Endodermal cell (in vitro differentiated cells): Measurements from ENCODE around the gene LMTK2. TPM values are rescaled to one million over a fixed set of nuclear protein-coding genes. Genes with fewer than 3 reads are reported as not detected.

Source experiments
- DNase-seq: peaks from one replicate; pipeline ENCODE4 v3.0.0-alpha.2; 2017
- H3K27ac ChIP-seq: 2 replicates; pipeline ENCODE4 v1.5.1; 2013; ENCODE audit warnings: mild to moderate bottlenecking, low read depth, low read length, moderate library complexity
- H3K27me3 ChIP-seq: 2 replicates; pipeline ENCODE4 v1.6.1; 2013; ENCODE audit warnings: mild to moderate bottlenecking, low read length, moderate library complexity; ENCODE audit not compliant: insufficient read depth, control insufficient read depth, poor library complexity, severe bottlenecking
- H3K36me3 ChIP-seq: 2 replicates; pipeline ENCODE4 v1.7.0; 2013; ENCODE audit warnings: mild to moderate bottlenecking, low read length, moderate library complexity; ENCODE audit not compliant: control insufficient read depth, insufficient read depth
- H3K4me1 ChIP-seq: one replicate; pipeline ENCODE4 v1.7.0; 2013; ENCODE audit warnings: low read length; ENCODE audit not compliant: control insufficient read depth, insufficient read depth
- H3K4me3 ChIP-seq: 2 replicates; pipeline ENCODE4 v1.5.1; 2013; ENCODE audit warnings: mild to moderate bottlenecking, low read length, moderate library complexity
- H3K9ac ChIP-seq: 2 replicates; pipeline ENCODE4 v1.6.1; 2013; ENCODE audit warnings: mild to moderate bottlenecking, low read length, moderate library complexity; ENCODE audit not compliant: poor library complexity, severe bottlenecking; ENCODE audit errors: extremely low read depth
- H3K9me3 ChIP-seq: 2 replicates; pipeline ENCODE4 v1.6.1; 2013; ENCODE audit warnings: mild to moderate bottlenecking, low read length, moderate library complexity; ENCODE audit not compliant: control insufficient read depth
- H3K27ac Mint-ChIP-seq: 2 replicates; pipeline ENCODE4 v1.8.0; 2020; ENCODE audit warnings: mixed read lengths
- H3K27me3 Mint-ChIP-seq: 2 replicates; pipeline ENCODE4 v1.8.0; 2021; ENCODE audit warnings: mild to moderate bottlenecking, mixed read lengths; ENCODE audit not compliant: insufficient read depth
- H3K36me3 Mint-ChIP-seq: 2 replicates; pipeline ENCODE4 v1.8.0; 2020; ENCODE audit warnings: low read depth, mixed read lengths
- H3K4me1 Mint-ChIP-seq: 2 replicates; pipeline ENCODE4 v1.8.0; 2020; ENCODE audit warnings: mixed read lengths
- H3K4me3 Mint-ChIP-seq: 2 replicates; pipeline ENCODE4 v1.8.0; 2020; ENCODE audit warnings: mild to moderate bottlenecking, moderate library complexity, mixed read lengths
- H3K9me3 Mint-ChIP-seq: 2 replicates; pipeline ENCODE4 v1.8.0; 2020; ENCODE audit warnings: mild to moderate bottlenecking, mixed read lengths
- CTCF ChIP-seq: fragments of 200-600 bp; sonication (generic); conservative IDR thresholded peaks from 2 replicates; pipeline ENCODE4 v1.5.0; 2021; ENCODE audit warnings: antibody characterized with exemption, mild to moderate bottlenecking
- WGBS, 2 experiments: methylation state at CpG; one replicate each; pipeline versions ENCODE4 v1.1.5 to v1.1.7; 2013; ENCODE audit warnings: missing lambda C conversion rate in 2 of 2, mixed read lengths in 1 of 2; ENCODE audit not compliant: insufficient coverage in 1 of 2, insufficient read length in 1 of 2; 5-methylcytosine and 5-hydroxymethylcytosine counted together
- total RNA-seq, 2 donors: library from RNA; stranded (reverse); fragmentation: NEBNext Ultra II Directional in 1 of 2; extraction: Animal tissue kit (Norgen Biotek cat#: 25700) in 1 of 2; gene quantifications; 2 replicates in 1 of 2; 3 replicates in 1 of 2; pipeline ENCODE4 v1.2.1, GENCODE V29; 2021

The LMTK2 gene
- total RNA-seq, 2 donors from 2014 or later, result 23.5 to 25.6 TPM

- H3K4me1 ChIP-seq, result no peaks in the 10 kb centered on the region
- 92 to 96% methylated on average over 3 to 4 of the region's 4 CpGs for WGBS, 2 experiments
- Mint-ChIP-seq H3K4me3 (no peak overlapping the region), H3K27me3 (no peaks in the 10 kb centered on the region), H3K36me3 (peaks cover 8% of the 10 kb centered on the region), H3K9me3 (no peaks in the 10 kb centered on the region), H3K27ac (no peak overlapping the region), H3K4me1 (peaks cover 3% of the 10 kb centered on the region)
- H3K36me3 ChIP-seq, result no peaks in the 10 kb centered on the region
- no peak for TF ChIP-seq CTCF
- H3K9ac ChIP-seq, result no peak overlapping the region
- H3K27ac ChIP-seq, result no peak overlapping the region
- H3K27me3 ChIP-seq, result no peaks in the 10 kb centered on the region
- H3K4me3 ChIP-seq, result no peak overlapping the region
- no peaks in the 10 kb centered on the region for H3K9me3 ChIP-seq
- DNase-seq, result no peak
Measured at GRCh38 chr7:98123365-98123696, 16.7 kb downstream of the LMTK2 start.

GRCh38 chr7:98125759-98126158 lies 19.1 kb downstream of the LMTK2 start:
- H3K4me1 ChIP-seq, result no peaks in the 10 kb centered on the region
- no peak for TF ChIP-seq CTCF
- H3K27me3 ChIP-seq, result no peaks in the 10 kb centered on the region
- H3K4me3 ChIP-seq, result no peak overlapping the region
- DNase-seq, result no peak
- Mint-ChIP-seq H3K4me1 (peaks cover 5% of the 10 kb centered on the region), H3K4me3 (no peak overlapping the region), H3K36me3 (peaks cover 6% of the 10 kb centered on the region), H3K27me3 (no peaks in the 10 kb centered on the region), H3K9me3 (no peaks in the 10 kb centered on the region), H3K27ac (no peak overlapping the region)
- H3K36me3 ChIP-seq, result no peaks in the 10 kb centered on the region
- no peak overlapping the region for H3K9ac ChIP-seq
- no peak overlapping the region for H3K27ac ChIP-seq
- H3K9me3 ChIP-seq, result no peaks in the 10 kb centered on the region
- 92 to 100% methylated on average over 3 to 6 of the region's 6 CpGs for WGBS, 2 experiments

GRCh38 chr7:98126311-98127142 lies 19.9 kb downstream of the LMTK2 start:
- no peak overlapping the region for H3K4me3 Mint-ChIP-seq
- Histone ChIP-seq H3K4me1 (peaks cover 2% of the 10 kb centered on the region), H3K36me3 (no peaks in the 10 kb centered on the region), H3K27me3 (no peaks in the 10 kb centered on the region), H3K9me3 (no peaks in the 10 kb centered on the region), H3K9ac (no peak overlapping the region), H3K27ac (no peak overlapping the region), H3K4me3 (no peak overlapping the region)
- no peak overlapping the region for H3K27ac Mint-ChIP-seq
- TF ChIP-seq CTCF, result no peak
- WGBS, 2 experiments, result 84 to 94% methylated on average over 8 to 12 of the region's 13 CpGs
- no peaks in the 10 kb centered on the region for H3K9me3 Mint-ChIP-seq
- no peak for DNase-seq
- H3K4me1 Mint-ChIP-seq, result peaks cover 13% of the 10 kb centered on the region
- peaks cover 6% of the 10 kb centered on the region for H3K36me3 Mint-ChIP-seq
- no peaks in the 10 kb centered on the region for H3K27me3 Mint-ChIP-seq
